Muscle of leg (tissue), 16 donors: ENCODE results near the gene SLC13A5. TPM values are rescaled to one million over a fixed set of nuclear protein-coding genes. Genes with fewer than 3 reads are reported as not detected.

Source experiments
- DNase-seq: peaks from one replicate; pipeline ENCODE4 v3.0.0; 2013
- H3K27ac ChIP-seq: one replicate; pipeline ENCODE4 v1.5.1; 2013; ENCODE audit warnings: mild to moderate bottlenecking, low read length, control low read depth
- H3K27me3 ChIP-seq: one replicate; pipeline ENCODE4 v1.6.1; 2013; ENCODE audit warnings: low read length; ENCODE audit not compliant: control insufficient read depth, insufficient read depth
- H3K36me3 ChIP-seq: one replicate; pipeline ENCODE4 v1.6.1; 2013; ENCODE audit warnings: low read length; ENCODE audit not compliant: control insufficient read depth, insufficient read depth
- H3K4me1 ChIP-seq: one replicate; pipeline ENCODE4 v1.6.1; 2013; ENCODE audit warnings: low read length; ENCODE audit not compliant: control insufficient read depth, insufficient read depth
- H3K4me3 ChIP-seq: one replicate; pipeline ENCODE4 v1.5.1; 2013; ENCODE audit warnings: low read length, control low read depth
- H3K9me3 ChIP-seq: replicated peaks from 2 replicates; pipeline ENCODE4 v1.6.1; 2013; ENCODE audit warnings: low read depth, low read length; ENCODE audit not compliant: control insufficient read depth
- WGBS: methylation state at CpG from one replicate; pipeline ENCODE4 v1.1.5; 2013; ENCODE audit warnings: missing lambda C conversion rate; ENCODE audit not compliant: insufficient coverage; 5-methylcytosine and 5-hydroxymethylcytosine counted together
- long read RNA-seq, 11 donors: transcript quantifications; one replicate each; lab custom pipeline, GENCODE V29; 2026
- polyA plus RNA-seq, 8 donors: library from polyadenylated mRNA; unstranded; fragments of 120-200 nt; gene quantifications; one replicate each; pipeline versions ENCODE4 v1.2.1 to v1.2.3, GENCODE V29; 2013; ENCODE audit warnings: inconsistent platforms in 1 of 8, low replicate concordance in 1 of 8; ENCODE audit not compliant: insufficient read length in 8 of 8, insufficient read depth in 1 of 8
- total RNA-seq: library from RNA; stranded (reverse); fragments of 120-200 nt; gene quantifications from one replicate; pipeline ENCODE4 v1.2.4, GENCODE V29; 2013

The SLC13A5 gene
- total RNA-seq = 0.04 TPM
- under 1 TPM; 0.05 to 0.64 (median 0.15) TPM for polyA plus RNA-seq
- long read RNA-seq, donor 1 = 0 reads
- long read RNA-seq, donor 2 = 0 reads
- long read RNA-seq, donor 3 = 0 reads
- long read RNA-seq, donor 4 = 0 reads
- long read RNA-seq, donor 5 = 0 reads
- long read RNA-seq, donor 6 = 0 reads
- long read RNA-seq, donor 7 = 0 reads
- long read RNA-seq, donor 8 = 0 reads
- long read RNA-seq, donor 9 = 0 reads
- long read RNA-seq, donor 10 = 0 reads
- long read RNA-seq, donor 11 = 0 reads

- peaks cover 46% of the 10 kb centered on the region for H3K27me3 ChIP-seq
Measured at GRCh38 chr17:6713130-6713917, at the start of gene SLC13A5. SLC13A5 (minus strand) TSS chr17:6713369; CDS start chr17:6713333, 36 bp downstream.

GRCh38 chr17:6761779-6762178, 48.6 kb upstream of the SLC13A5 start:
- no peak overlapping the region for H3K27ac ChIP-seq
- 70% methylated on average over 2 of the region's 8 CpGs for WGBS
- no peak overlapping the region for H3K4me3 ChIP-seq
- H3K27me3 ChIP-seq = no peaks in the 10 kb centered on the region
- peaks cover 54% of the 10 kb centered on the region for H3K36me3 ChIP-seq
- no peak for DNase-seq
- H3K9me3 ChIP-seq = peaks cover 5% of the 10 kb centered on the region
- peaks cover 7% of the 10 kb centered on the region for H3K4me1 ChIP-seq

More at GRCh38 chr17:6713130-6713917, at the start of gene SLC13A5:
- Histone ChIP-seq H3K9me3 (no peaks in the 10 kb centered on the region), H3K36me3 (no peaks in the 10 kb centered on the region), H3K27ac (no peak within 1 kb of the TSS), H3K4me1 (peaks cover 5% of the 10 kb centered on the region), H3K4me3 (no peak within 1 kb of the TSS)
- DNase-seq = no peak
- under 1% methylated on average over 68 of the region's 71 CpGs for WGBS

- WGBS = 100% methylated on average over 1 of the region's 2 CpGs
- Histone ChIP-seq H3K36me3 (peaks cover 35% of the 10 kb centered on the region), H3K9me3 (no peaks in the 10 kb centered on the region), H3K27me3 (no peaks in the 10 kb centered on the region), H3K4me1 (peaks cover 28% of the 10 kb centered on the region), H3K4me3 (no peak overlapping the region), H3K27ac (no peak overlapping the region)
- no peak for DNase-seq
Measured at GRCh38 chr17:6757747-6758146, 44.6 kb upstream of the SLC13A5 start.

GRCh38 chr17:6756425-6757031, 43.4 kb upstream of the SLC13A5 start:
- DNase-seq = no peak
- WGBS = 71% methylated on average over 4 of the region's 13 CpGs
- H3K4me3 ChIP-seq = peak overlapping the region; percentile 69
- peak overlapping the region; percentile 95 for H3K27ac ChIP-seq
- H3K9me3 ChIP-seq = no peaks in the 10 kb centered on the region
- peaks cover 36% of the 10 kb centered on the region for H3K4me1 ChIP-seq
- peaks cover 28% of the 10 kb centered on the region for H3K36me3 ChIP-seq
- H3K27me3 ChIP-seq = no peaks in the 10 kb centered on the region

- DNase-seq = peak; percentile 81
- Histone ChIP-seq H3K4me3 (peak within 1 kb of the TSS; percentile 69), H3K27me3 (no peaks in the 10 kb centered on the region), H3K4me1 (peaks cover 36% of the 10 kb centered on the region), H3K9me3 (no peaks in the 10 kb centered on the region), H3K36me3 (peaks cover 26% of the 10 kb centered on the region), H3K27ac (peak within 1 kb of the TSS; percentile 95)
- WGBS = 32% methylated on average over 12 of the region's 14 CpGs
Measured at GRCh38 chr17:6755731-6756184, 42.6 kb upstream of the SLC13A5 start, which contains the start of gene XAF1. XAF1 (plus strand) TSS chr17:6756046; CDS start chr17:6756079, 33 bp downstream.

GRCh38 chr17:6755281-6755680, 42.1 kb upstream of the SLC13A5 start:
- H3K27me3 ChIP-seq = no peaks in the 10 kb centered on the region
- 31% methylated on average over 2 of the region's 5 CpGs for WGBS
- peak; percentile 41 for DNase-seq
- peak overlapping the region; percentile 95 for H3K27ac ChIP-seq
- peaks cover 36% of the 10 kb centered on the region for H3K4me1 ChIP-seq
- peak overlapping the region; percentile 69 for H3K4me3 ChIP-seq
- no peaks in the 10 kb centered on the region for H3K9me3 ChIP-seq
- peaks cover 22% of the 10 kb centered on the region for H3K36me3 ChIP-seq

- Histone ChIP-seq H3K36me3 (peaks cover 9% of the 10 kb centered on the region), H3K4me3 (no peak overlapping the region), H3K9me3 (no peaks in the 10 kb centered on the region), H3K27ac (peak overlapping the region; percentile 79), H3K27me3 (no peaks in the 10 kb centered on the region), H3K4me1 (peaks cover 36% of the 10 kb centered on the region)
- WGBS = no CpG with 5 or more reads among the region's 6 CpGs
- DNase-seq = peak; percentile 14
Measured at GRCh38 chr17:6753546-6753945, 40.4 kb upstream of the SLC13A5 start.

GRCh38 chr17:6753006-6753445, 39.9 kb upstream of the SLC13A5 start:
- Histone ChIP-seq H3K9me3 (no peaks in the 10 kb centered on the region), H3K4me1 (peaks cover 33% of the 10 kb centered on the region), H3K36me3 (peaks cover 5% of the 10 kb centered on the region), H3K4me3 (no peak overlapping the region), H3K27me3 (no peaks in the 10 kb centered on the region), H3K27ac (peak overlapping the region; percentile 79)
- 34% methylated on average over 4 of the region's 9 CpGs for WGBS
- peak; percentile 64 for DNase-seq

- Histone ChIP-seq H3K36me3 (no peaks in the 10 kb centered on the region), H3K4me3 (no peak overlapping the region), H3K27me3 (no peaks in the 10 kb centered on the region), H3K4me1 (peaks cover 32% of the 10 kb centered on the region), H3K9me3 (no peaks in the 10 kb centered on the region), H3K27ac (peak overlapping the region; percentile 79)
- 7% methylated on average over 3 of the region's 7 CpGs for WGBS
- peak; percentile 64 for DNase-seq
Measured at GRCh38 chr17:6752068-6752909, 39.1 kb upstream of the SLC13A5 start.
